VCaP (cell line): ENCODE results near the gene ABLIM1.
A peak's percentile ranks its signal among the peaks of the same experiment; 100 is the strongest.

ENCODE experiments used
- H3K27ac ChIP-seq: fragments of 450-650 bp; 2 replicates; pipeline ENCODE4 v1.5.1; 2017
- CTCF ChIP-seq: fragments of 450-650 bp; conservative IDR thresholded peaks from 2 replicates; pipeline ENCODE4 v1.5.1; 2017; ENCODE audit warnings: mild to moderate bottlenecking, moderate library complexity

The ABLIM1 gene

GRCh38 chr10:114516356-114516755 is 141.7 kb downstream of the ABLIM1 start:
- no peak overlapping the region for H3K27ac ChIP-seq
- no peak for TF ChIP-seq CTCF

GRCh38 chr10:114515298-114515914 is 142.7 kb downstream of the ABLIM1 start:
- no peak overlapping the region for H3K27ac ChIP-seq
- TF ChIP-seq CTCF = no peak

DNA sequence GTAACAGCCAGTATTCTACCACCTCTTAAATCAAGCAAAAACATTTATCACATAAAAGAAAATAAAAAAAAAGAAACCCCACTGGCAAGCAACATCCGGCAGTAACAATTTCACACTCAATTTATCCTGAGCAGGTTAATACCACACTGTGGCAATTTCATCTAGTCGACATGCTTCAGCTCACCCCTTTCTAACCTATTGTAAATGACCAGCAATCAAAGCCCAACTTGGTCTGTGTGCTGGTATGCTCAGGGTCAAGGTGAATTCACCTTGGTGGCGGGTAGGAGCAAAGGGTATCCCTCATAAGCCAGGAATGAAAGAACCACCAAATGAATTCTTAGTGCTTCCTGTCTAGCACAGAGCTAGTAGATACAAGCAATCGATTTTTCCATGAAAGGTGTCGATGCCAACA is 144.7 kb downstream of the ABLIM1 start:
- no peak for TF ChIP-seq CTCF

DNA sequence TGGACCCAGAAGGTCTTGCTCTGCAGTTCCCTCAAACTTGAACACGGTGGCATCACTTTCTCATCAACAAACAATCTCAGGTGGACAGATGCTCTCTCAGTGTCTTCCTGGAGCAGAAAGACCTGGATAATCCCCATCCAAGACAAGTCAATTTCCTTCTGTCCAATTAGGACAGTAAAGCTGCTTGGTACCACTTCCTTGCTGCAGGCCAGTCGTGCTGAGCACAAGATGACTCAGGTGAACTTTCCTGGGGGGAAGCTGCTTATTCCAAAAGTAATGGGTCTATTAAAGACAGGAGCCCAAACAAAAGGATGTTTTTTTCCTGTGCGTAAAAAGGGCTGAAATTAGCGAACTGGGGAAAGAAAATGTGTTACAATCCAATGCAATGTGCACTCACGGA is 146.2 kb downstream of the ABLIM1 start:
- no peak for TF ChIP-seq CTCF
- H3K27ac ChIP-seq = no peak overlapping the region

More for the DNA sequence above, 144.7 kb downstream of the ABLIM1 start:
- H3K27ac ChIP-seq = no peak overlapping the region

DNA sequence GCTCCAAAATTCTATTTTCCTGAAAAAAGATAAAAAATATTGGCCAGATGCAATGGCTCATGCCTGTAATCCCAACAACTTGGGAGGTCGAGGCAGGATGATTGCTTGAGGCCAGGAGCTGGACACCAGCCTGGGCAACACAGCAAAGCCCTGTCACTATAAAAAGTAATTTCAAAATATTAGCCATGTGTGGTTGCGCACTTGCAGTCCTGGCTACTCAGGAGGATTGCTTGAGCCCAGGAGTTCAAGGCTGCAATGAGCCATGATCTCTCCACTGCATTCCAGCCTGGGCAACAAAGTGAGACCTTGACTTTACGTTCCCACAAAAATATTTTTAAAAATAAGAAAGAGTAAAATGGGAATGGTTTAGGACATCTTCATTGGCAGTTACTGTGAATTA is 149.7 kb downstream of the ABLIM1 start:
- no peak overlapping the region; the same call in 1 of the 2 replicates for H3K27ac ChIP-seq
- no peak for TF ChIP-seq CTCF

DNA sequence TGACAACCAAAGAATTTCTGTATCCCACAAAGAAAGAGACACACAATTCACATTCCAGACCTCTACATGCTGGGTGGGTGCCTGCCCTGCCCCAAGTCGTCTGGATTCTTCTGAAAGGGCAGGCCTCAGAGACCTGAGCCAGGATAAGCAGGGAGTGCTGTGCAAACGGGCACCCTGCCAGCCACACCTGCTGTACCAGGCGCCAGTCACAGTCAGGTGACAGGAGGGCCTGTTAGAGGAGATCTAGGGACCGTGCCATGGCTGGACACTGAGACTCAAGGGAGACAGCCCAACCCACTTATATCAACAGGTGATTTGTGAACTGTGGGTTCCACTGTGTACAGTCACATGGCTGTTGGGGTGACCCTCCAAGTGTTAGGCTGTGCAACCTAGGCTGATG is 150.6 kb downstream of the ABLIM1 start:
- H3K27ac ChIP-seq = peak overlapping the region; percentile 45
- TF ChIP-seq CTCF = no peak

DNA sequence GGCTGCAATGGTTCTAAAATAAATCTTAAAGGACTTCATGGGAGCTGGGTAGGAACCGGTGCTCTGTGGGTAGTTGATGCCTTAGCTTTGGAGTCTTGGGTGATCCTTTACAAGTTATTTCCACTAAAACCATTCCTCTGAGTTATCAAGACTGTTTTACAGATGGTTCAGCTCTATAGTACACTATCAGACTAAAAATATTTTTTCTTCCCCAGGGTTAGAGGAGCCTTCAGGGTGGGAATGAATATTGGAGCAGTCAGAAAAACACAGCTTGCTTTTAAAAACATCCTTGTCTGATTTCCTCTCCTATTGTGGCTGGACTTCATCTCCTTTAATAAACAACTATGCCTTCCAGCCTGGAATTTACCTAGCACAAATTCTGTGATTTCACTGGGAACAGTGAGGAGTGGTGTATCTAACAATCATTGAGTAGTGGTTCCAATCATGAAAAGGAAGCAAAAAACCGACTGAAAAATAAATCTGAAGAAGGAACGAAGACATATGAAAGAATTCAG is 151.1 kb downstream of the ABLIM1 start:
- H3K27ac ChIP-seq = peak overlapping the region; percentile 45; the same call in 1 of the 2 replicates
- TF ChIP-seq CTCF = no peak
